GM12878 (cell line): ENCODE results near the gene UBE2J2. TPM values are rescaled to one million over a fixed set of nuclear protein-coding genes. Genes with fewer than 3 reads are reported as not detected.

Experiments used
- ATAC-seq: fragments of 200-7000 bp; cut with Tn5 transposase; 3 replicates; pipeline ENCODE4 v1.9.1; 2020; ENCODE audit warnings: mild to moderate bottlenecking, moderate library complexity
- BruUV-seq: library from RNA; stranded (reverse); fragments of 400-500 nt; replicated peaks from 2 replicates; lab custom pipeline; 2021; lab: Mats Ljungman, UMichigan
- CTCF ChIA-PET: fragments of 300-600 bp; sonication (Branson Sonifier 250); formaldehyde crosslinking; extraction: SDS; loops from one replicate; lab custom pipeline; 2021; ENCODE audit warnings: inconsistent platforms; lab: Yijun Ruan, JAX
- POLR2A ChIA-PET: fragments of 350-600 bp; formaldehyde crosslinking; extraction: SDS; loops from one replicate; lab custom pipeline; 2021; ENCODE audit warnings: inconsistent platforms; lab: Charles Lee
- RAD21 ChIA-PET: fragments of 300-600 bp; sonication (Branson Sonifier 250); formaldehyde crosslinking; loops from one replicate; lab custom pipeline; 2023; ENCODE audit warnings: antibody characterized with exemption; ENCODE audit not compliant: unreplicated experiment; lab: Charles Lee
- SMC1A ChIA-PET: fragments of 300-600 bp; sonication (Branson Sonifier 250); formaldehyde crosslinking; loops from one replicate; lab custom pipeline; 2023; ENCODE audit not compliant: unreplicated experiment, uncharacterized antibody; lab: Charles Lee
- DNase-seq: peaks from one replicate; pipeline ENCODE4 v3.0.0-alpha.2; 2011; ENCODE audit warnings: low read depth, low spot score
- FAIRE-seq: peaks from 3 replicates; lab custom pipeline; 2011; peaks lifted over from hg19 to GRCh38; lab: Jason Lieb, UNC
- H2AFZ ChIP-seq: 2 replicates; pipeline ENCODE4 v1.6.0; 2011; ENCODE audit warnings: low read depth, low read length, control low read depth; ENCODE audit not compliant: control insufficient read depth
- H3K27ac ChIP-seq: 2 replicates; pipeline ENCODE4 v1.5.1; 2011; ENCODE audit warnings: control low read depth; ENCODE audit not compliant: control insufficient read depth, insufficient read depth
- H3K27me3 ChIP-seq, 2 experiments: replicated peaks in 1 of 2; 2 replicates each; pipeline versions ENCODE4 v1.6.0 to v1.6.1; 2011; ENCODE audit warnings: low read length in 1 of 2; ENCODE audit not compliant: control insufficient read depth in 2 of 2, insufficient read depth in 2 of 2
- H3K36me3 ChIP-seq, 2 experiments: 2 replicates each; pipeline ENCODE4 v1.5.1; 2011; ENCODE audit warnings: low read length in 1 of 2; ENCODE audit not compliant: control insufficient read depth in 2 of 2, insufficient read depth in 2 of 2
- H3K4me1 ChIP-seq: 2 replicates; pipeline ENCODE4 v1.6.1; 2011; ENCODE audit warnings: mild to moderate bottlenecking, low read length, moderate library complexity, mixed read lengths; ENCODE audit not compliant: control insufficient read depth, insufficient read depth
- H3K4me2 ChIP-seq: 2 replicates; pipeline ENCODE4 v1.6.0; 2011; ENCODE audit warnings: control low read depth; ENCODE audit not compliant: control insufficient read depth, insufficient read depth
- H3K4me3 ChIP-seq: fragments of 200-600 bp; sonication (generic); 2 replicates; pipeline ENCODE4 v1.5.1; 2016
- H3K79me2 ChIP-seq: 2 replicates; pipeline ENCODE4 v1.6.0; 2011; ENCODE audit warnings: low read length; ENCODE audit not compliant: control insufficient read depth, insufficient read depth
- H3K9ac ChIP-seq: 2 replicates; pipeline ENCODE4 v1.8.0; 2011; ENCODE audit warnings: low read length, control low read depth, mixed read lengths; ENCODE audit not compliant: control insufficient read depth, insufficient read depth
- H3K9me3 ChIP-seq: replicated peaks from 3 replicates; pipeline ENCODE4 v1.5.1; 2011; ENCODE audit warnings: mild to moderate bottlenecking, low read length; ENCODE audit not compliant: control insufficient read depth, insufficient read depth
- H4K20me1 ChIP-seq: 2 replicates; pipeline ENCODE4 v1.6.0; 2011; ENCODE audit not compliant: control insufficient read depth, insufficient read depth
- BHLHE40 ChIP-seq, 2 experiments: fragments of 450-650 bp in 1 of 2; IDR thresholded peaks; 2 replicates each; pipeline ENCODE4 v1.6.1; 2011 to 2017; ENCODE audit warnings: low read depth in 2 of 2, borderline replicate concordance in 1 of 2, improper control_type of control experiment in 1 of 2, low read length in 1 of 2, mild to moderate bottlenecking in 1 of 2
- CEBPB ChIP-seq, 2 experiments: fragments of 150-350 bp in 1 of 2; IDR thresholded peaks; 2 replicates each; pipeline ENCODE4 v1.6.1; 2012 to 2014; ENCODE audit warnings: low read depth in 2 of 2, low read length in 2 of 2, borderline replicate concordance in 1 of 2, inconsistent platforms in 1 of 2
- EED ChIP-seq: sonication (generic); IDR thresholded peaks from 2 replicates; pipeline ENCODE4 v1.6.1; 2016; ENCODE audit warnings: antibody characterized with exemption, low read depth
- IKZF2 ChIP-seq, 2 experiments: fragments of 450-650 bp; IDR thresholded peaks; 2 replicates each; pipeline ENCODE4 v1.6.1; 2017; ENCODE audit warnings: mild to moderate bottlenecking in 2 of 2, moderate library complexity in 2 of 2
- POLR2AphosphoS5 ChIP-seq: IDR thresholded peaks from 2 replicates; pipeline ENCODE4 v1.6.1; 2011; ENCODE audit warnings: mild to moderate bottlenecking, low read length, inconsistent platforms
- SIX5 ChIP-seq: IDR thresholded peaks from 2 replicates; pipeline ENCODE4 v1.6.1; 2011; ENCODE audit warnings: mild to moderate bottlenecking, low read depth, low read length, moderate library complexity; ENCODE audit not compliant: severe bottlenecking
- SKIL ChIP-seq: fragments of 450-650 bp; IDR thresholded peaks from 2 replicates; pipeline ENCODE4 v1.6.1; 2017; ENCODE audit warnings: mild to moderate bottlenecking, low read depth, inconsistent platforms; ENCODE audit not compliant: poor library complexity, severe bottlenecking
- TCF12 ChIP-seq: IDR thresholded peaks from 2 replicates; pipeline ENCODE4 v1.6.1; 2011; ENCODE audit warnings: low read depth, mild to moderate bottlenecking, low read length
- TCF3 ChIP-seq: IDR thresholded peaks from 2 replicates; pipeline ENCODE4 v1.6.1; 2012; ENCODE audit warnings: low read depth, mild to moderate bottlenecking, low read length, borderline replicate concordance; ENCODE audit not compliant: insufficient read depth
- WGBS: methylation state at CpG from one replicate; pipeline ENCODE4 v1.1.6; 2016; ENCODE audit warnings: low lambda C conversion rate; ENCODE audit not compliant: insufficient replicate concordance, insufficient coverage; ENCODE audit errors: missing lambda C conversion rate; 5-methylcytosine and 5-hydroxymethylcytosine counted together
- in situ Hi-C: fragments of 300-500 bp; cut with MboI; formaldehyde crosslinking; loops from 9 replicates; pipeline ENCODE4 v1.14.3; 2018; ENCODE audit warnings: mixed read lengths
- intact Hi-C: fragments of 100-400 bp; cut with micrococcal nuclease; formaldehyde crosslinking; loops from one replicate; pipeline ENCODE4 v1.14.2; 2022; ENCODE audit not compliant: unreplicated experiment
- polyA plus RNA-seq, 11 experiments: library from polyadenylated mRNA; depleted of rRNA in 4 of 11; unstranded in 6 of 11; stranded (reverse) in 5 of 11; fragments of >200 nt; fragmentation: Nextera tagmentation in 4 of 11; fragmentation: Illumina TruSeq in 1 of 11; extraction: Ambion mirVana in 4 of 11; extraction: Trizol in 1 of 11; gene quantifications; 1 replicate in 1 of 11; 2 replicates in 10 of 11; pipeline versions ENCODE4 v1.2.1 to v1.2.3, GENCODE V29; 2011 to 2016; ENCODE audit warnings: inconsistent platforms in 2 of 11, missing spikeins in 2 of 11, low read depth in 1 of 11
- total RNA-seq, 4 experiments: library from RNA; depleted of rRNA in 3 of 4; stranded (reverse); fragments of >200 nt in 3 of 4; fragmentation: Illumina TruSeq in 1 of 4; extraction: Trizol in 1 of 4; gene quantifications; 2 replicates each; pipeline versions ENCODE4 v1.2.1 to v1.2.3, GENCODE V29; 2013 to 2021
- TF ChIP-seq, protein P1 (sequence below): fragments of 450-650 bp; formaldehyde crosslinking; IDR thresholded peaks from 2 replicates; pipeline ENCODE4 v1.5.0; 2022; ENCODE audit warnings: mild to moderate bottlenecking, missing genetic modification characterization
- TF ChIP-seq, protein P2 (sequence below): fragments of 150-350 bp; IDR thresholded peaks from 2 replicates; pipeline ENCODE4 v1.6.1; 2014; ENCODE audit warnings: mild to moderate bottlenecking, low read depth, low read length

UBE2J2 gene
- total and polyA plus RNA-seq, 10 of the 15 experiments (the other 5 are each of a cell fraction or from before 2014, with no cell fraction given): 0.72 to 70.5 (median 49.2) TPM

DNA sequence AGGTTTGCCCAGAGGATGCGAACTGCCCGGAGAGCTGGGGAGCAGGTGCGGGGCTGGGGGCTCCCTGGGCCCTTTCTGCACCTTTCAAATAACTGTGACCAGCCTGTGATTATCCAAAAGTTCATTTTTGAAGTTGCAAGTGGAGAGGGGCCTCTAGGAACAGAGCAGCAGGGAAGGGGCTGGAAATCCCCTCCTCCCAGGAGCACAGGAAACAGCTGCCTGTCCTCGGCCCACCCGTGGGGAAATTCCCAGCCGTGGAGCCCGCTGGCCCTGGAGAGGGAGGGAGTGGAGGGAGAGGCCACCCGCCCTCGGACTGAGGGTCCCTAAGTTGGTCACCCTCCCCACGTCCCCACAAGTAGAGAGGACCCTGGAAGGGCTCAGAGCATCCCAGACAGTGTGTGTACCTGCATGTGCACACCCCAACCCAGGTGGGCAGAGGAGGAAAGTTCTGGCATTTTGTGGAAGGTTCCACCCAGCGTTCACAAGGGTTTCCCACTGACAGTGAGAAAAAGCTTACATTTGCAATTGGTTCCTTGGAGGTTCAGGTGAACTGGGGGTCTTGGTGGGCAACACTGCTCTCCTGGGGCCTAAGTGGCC lies 58.5 kb downstream of the UBE2J2 start:
- ChIA-PET RAD21 (interaction anchor here (2.5 kb wide), 1 partner anchor 93 kb away, joined by 9 read pairs; no protein-coding TSS in a partner anchor), CTCF (interaction anchor here (1.9 kb wide), 1 partner anchor 93 kb away, joined by 6 read pairs; no protein-coding TSS in a partner anchor), POLR2A (interaction anchor here (0.9 to 1.4 kb wide), 2 partner anchors 14 to 16 kb away, joined by 3 read pairs; no protein-coding TSS in a partner anchor), SMC1A (interaction anchor here (1.6 kb wide), 1 partner anchor 89 kb away, joined by 3 read pairs; no protein-coding TSS in a partner anchor)
- Histone ChIP-seq H3K27me3 (no peaks in the 10 kb centered on the region), H4K20me1 (no peaks in the 10 kb centered on the region), H3K9ac (no peak overlapping the region), H3K36me3 (peaks cover 0 to 21% of the 10 kb centered on the region in 2 experiments; a peak in 3 of 4 replicates), H3K4me3 (no peak overlapping the region), H3K79me2 (no peaks in the 10 kb centered on the region), H3K4me2 (no peak overlapping the region), H3K27ac (peak overlapping the region; percentile 42; the same call in 1 of the 2 replicates), H3K4me1 (peaks cover 30% of the 10 kb centered on the region), H2AFZ (no peak overlapping the region), H3K9me3 (no peaks in the 10 kb centered on the region; the same call in 2 of the 3 replicates)
- intact Hi-C loops: no loop called here
- DNase-seq (no peak), ATAC-seq (peak; percentile 23), FAIRE-seq (no peak)
- no TSS peak for BruUV-seq
- WGBS: 19% methylated on average over 10 of the region's 11 CpGs
- in situ Hi-C loops: no loop called here
- no peak for TF ChIP-seq CEBPB (IDR thresholded peaks at IDR 0.05; ENCODE audit: borderline replicate concordance in 1 of 2, low read depth in 2 of 2, low read length in 2 of 2)
- TF ChIP-seq SIX5: no peak
- TF ChIP-seq, protein P1, sequence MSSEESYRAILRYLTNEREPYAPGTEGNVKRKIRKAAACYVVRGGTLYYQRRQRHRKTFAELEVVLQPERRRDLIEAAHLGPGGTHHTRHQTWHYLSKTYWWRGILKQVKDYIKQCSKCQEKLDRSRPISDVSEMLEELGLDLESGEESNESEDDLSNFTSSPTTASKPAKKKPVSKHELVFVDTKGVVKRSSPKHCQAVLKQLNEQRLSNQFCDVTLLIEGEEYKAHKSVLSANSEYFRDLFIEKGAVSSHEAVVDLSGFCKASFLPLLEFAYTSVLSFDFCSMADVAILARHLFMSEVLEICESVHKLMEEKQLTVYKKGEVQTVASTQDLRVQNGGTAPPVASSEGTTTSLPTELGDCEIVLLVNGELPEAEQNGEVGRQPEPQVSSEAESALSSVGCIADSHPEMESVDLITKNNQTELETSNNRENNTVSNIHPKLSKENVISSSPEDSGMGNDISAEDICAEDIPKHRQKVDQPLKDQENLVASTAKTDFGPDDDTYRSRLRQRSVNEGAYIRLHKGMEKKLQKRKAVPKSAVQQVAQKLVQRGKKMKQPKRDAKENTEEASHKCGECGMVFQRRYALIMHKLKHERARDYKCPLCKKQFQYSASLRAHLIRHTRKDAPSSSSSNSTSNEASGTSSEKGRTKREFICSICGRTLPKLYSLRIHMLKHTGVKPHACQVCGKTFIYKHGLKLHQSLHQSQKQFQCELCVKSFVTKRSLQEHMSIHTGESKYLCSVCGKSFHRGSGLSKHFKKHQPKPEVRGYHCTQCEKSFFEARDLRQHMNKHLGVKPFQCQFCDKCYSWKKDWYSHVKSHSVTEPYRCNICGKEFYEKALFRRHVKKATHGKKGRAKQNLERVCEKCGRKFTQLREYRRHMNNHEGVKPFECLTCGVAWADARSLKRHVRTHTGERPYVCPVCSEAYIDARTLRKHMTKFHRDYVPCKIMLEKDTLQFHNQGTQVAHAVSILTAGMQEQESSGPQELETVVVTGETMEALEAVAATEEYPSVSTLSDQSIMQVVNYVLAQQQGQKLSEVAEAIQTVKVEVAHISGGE (CRISPR knock-in tag): no peak
- TF ChIP-seq POLR2AphosphoS5: 0 out of 2 replicates have a peak, but pooled peaks have one; percentile 31
- TF ChIP-seq SKIL: no peak
- peak; percentile 49; the same call in 1 of the 2 replicates for TF ChIP-seq EED
- TF ChIP-seq TCF3: 0 out of 2 replicates have a peak, but pooled peaks have one; percentile 57
- TF ChIP-seq, protein P2, sequence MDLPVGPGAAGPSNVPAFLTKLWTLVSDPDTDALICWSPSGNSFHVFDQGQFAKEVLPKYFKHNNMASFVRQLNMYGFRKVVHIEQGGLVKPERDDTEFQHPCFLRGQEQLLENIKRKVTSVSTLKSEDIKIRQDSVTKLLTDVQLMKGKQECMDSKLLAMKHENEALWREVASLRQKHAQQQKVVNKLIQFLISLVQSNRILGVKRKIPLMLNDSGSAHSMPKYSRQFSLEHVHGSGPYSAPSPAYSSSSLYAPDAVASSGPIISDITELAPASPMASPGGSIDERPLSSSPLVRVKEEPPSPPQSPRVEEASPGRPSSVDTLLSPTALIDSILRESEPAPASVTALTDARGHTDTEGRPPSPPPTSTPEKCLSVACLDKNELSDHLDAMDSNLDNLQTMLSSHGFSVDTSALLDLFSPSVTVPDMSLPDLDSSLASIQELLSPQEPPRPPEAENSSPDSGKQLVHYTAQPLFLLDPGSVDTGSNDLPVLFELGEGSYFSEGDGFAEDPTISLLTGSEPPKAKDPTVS: peak; percentile 77; the same call in 1 of the 2 replicates
- peak; percentile 30 to 40; a peak in 2 of 4 replicates for TF ChIP-seq IKZF2 (IDR thresholded peaks at IDR 0.05)
- peak; percentile 81 for TF ChIP-seq TCF12
- TF ChIP-seq BHLHE40 (IDR thresholded peaks at IDR 0.05; ENCODE audit: borderline replicate concordance in 1 of 2, low read depth in 2 of 2, low read length in 1 of 2): 0 out of 4 replicates have a peak, but pooled peaks of 1 of the 2 experiments have one; percentile 2
